HG02798 (cell line): ENCODE measurements around the gene SLITRK5.

Experiments
- ATAC-seq: cut with Tn5 transposase; IDR thresholded peaks from one replicate; pipeline ENCODE4 v1.9.1; 2021; ENCODE audit warnings: mild to moderate bottlenecking; ENCODE audit not compliant: unreplicated experiment, poor library complexity

Gene SLITRK5

DNA sequence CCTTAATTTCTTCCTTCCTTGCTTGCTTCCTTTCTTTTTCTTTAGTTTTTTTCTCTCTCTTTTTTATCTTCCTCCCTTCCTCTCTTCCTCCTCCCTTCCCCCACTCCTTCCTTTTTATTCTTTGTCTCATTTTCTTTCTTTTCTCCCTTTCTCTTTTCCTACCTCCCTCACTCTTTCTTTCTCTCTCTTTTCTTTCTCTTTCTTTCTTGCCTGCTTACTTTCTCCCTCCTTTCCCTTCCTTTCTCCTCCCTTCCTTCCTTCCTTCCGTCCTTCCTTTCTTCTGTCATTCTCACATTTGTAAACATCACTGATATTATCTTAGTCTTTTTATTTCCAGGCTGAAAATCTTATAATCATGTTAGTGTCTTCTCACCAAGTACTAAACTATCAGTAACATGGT is 38.8 kb downstream of the SLITRK5 start:
- no peak for ATAC-seq

DNA sequence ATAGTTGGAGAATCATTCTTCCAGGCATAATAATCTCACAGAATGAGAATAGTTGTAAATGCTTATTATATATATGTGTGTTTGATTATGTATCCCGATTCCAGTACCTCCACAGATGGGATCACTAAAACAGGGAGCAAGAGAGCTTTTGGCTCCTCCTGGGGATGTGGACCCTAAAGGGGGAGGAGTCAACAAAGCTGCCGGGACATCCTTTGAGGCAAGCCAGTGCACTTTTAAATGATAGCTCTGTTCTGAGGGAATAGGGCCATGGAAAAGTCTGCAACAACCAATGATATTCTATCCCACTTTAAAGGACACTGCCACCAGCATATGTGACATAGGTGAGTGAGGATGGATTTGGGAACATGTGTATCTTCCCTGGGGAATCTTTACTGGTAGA is 40.8 kb downstream of the SLITRK5 start:
- ATAC-seq = no peak
